Psoas muscle (tissue), 8 donors: Measurements from ENCODE around the gene SOCS2. TPM values are rescaled to one million over a fixed set of nuclear protein-coding genes. Genes with fewer than 3 reads are reported as not detected.

Experiments
- ATAC-seq, 4 donors: fragments of 200-7000 bp; cut with Tn5 transposase; one replicate each; pipeline ENCODE4 v1.9.1; 2020; ENCODE audit warnings: moderate library complexity in 3 of 4, mild to moderate bottlenecking in 2 of 4
- DNase-seq, 2 donors: peaks; one replicate each; pipeline ENCODE4 v3.0.0-alpha.2; 2020
- H3K27ac ChIP-seq: fragments of 200-600 bp; one replicate; pipeline ENCODE4 v1.8.0; 2022
- H3K27me3 ChIP-seq, 3 donors: fragments of 200-600 bp in 1 of 3; one replicate each; pipeline versions ENCODE4 v1.6.1 to v1.8.0; 2013 to 2022; ENCODE audit warnings: low read length in 2 of 3, mild to moderate bottlenecking in 2 of 3, moderate library complexity in 1 of 3; ENCODE audit not compliant: insufficient read depth in 3 of 3
- H3K36me3 ChIP-seq, 2 donors: fragments of 200-600 bp in 1 of 2; one replicate each; pipeline versions ENCODE4 v1.6.1 to v1.8.0; 2013 to 2022; ENCODE audit warnings: low read depth in 1 of 2, mild to moderate bottlenecking in 1 of 2, moderate library complexity in 1 of 2; ENCODE audit not compliant: insufficient read depth in 1 of 2
- H3K4me1 ChIP-seq: fragments of 200-600 bp; one replicate; pipeline ENCODE4 v1.8.0; 2022
- H3K4me3 ChIP-seq: fragments of 200-600 bp; one replicate; pipeline ENCODE4 v1.8.0; 2022; ENCODE audit warnings: mild to moderate bottlenecking
- H3K9me3 ChIP-seq: fragments of 200-600 bp; one replicate; pipeline ENCODE4 v1.8.0; 2022
- WGBS, 3 donors: extraction: QIAGEN DNeasy Blood & Tissue Kit; methylation state at CpG; one replicate each; pipeline versions ENCODE4 v1.1.6 to v1.1.7; 2013; 5-methylcytosine and 5-hydroxymethylcytosine counted together
- intact Hi-C, 2 donors: fragments of 100-400 bp; cut with DNase I; formaldehyde crosslinking; loops; one replicate each; pipeline versions ENCODE4 v1.11.0 to v1.14.2; 2022
- polyA plus RNA-seq, 3 donors: library from polyadenylated mRNA; stranded (reverse); fragments of 200-250 nt; gene quantifications; one replicate each; pipeline ENCODE4 v1.2.3, GENCODE V29; 2013
- total RNA-seq, 4 donors: library from RNA; stranded (reverse); fragmentation: NEBNext Ultra II Directional in 2 of 4; extraction: Animal tissue kit (Norgen Biotek cat#: 25700) in 2 of 4; gene quantifications; one replicate each; pipeline versions ENCODE4 v1.2.1 to v1.2.4, GENCODE V29; 2021 to 2023
- TF ChIP-seq, protein P1 (sequence below): fragments of 200-600 bp; IDR thresholded peaks from one replicate; pipeline ENCODE4 v1.8.0; 2022; ENCODE audit warnings: antibody characterized with exemption
- donor health status: healthy with polysubstance abuse.
- donor health status: DM: no; HTN: no; CAD: no; lungs with moderate emphysema.
- donor health status: Bipolar disorder and iron deficiency.
- donor health status: healthy.
- donor health status: DM: yes; HTN: yes; CAD: no.
- donor health status: DM: no; HTN: no; CAD: no.
- donor health status: DM: no; HTN: no; CAD: no.
- donor health status: DM: yes; HTN: yes; CAD: no.

Gene SOCS2
- total and polyA plus RNA-seq, 7 donors, result 2.9 to 10.6 (median 4.7) TPM

GRCh38 chr12:93569656-93570551 is 2.6 kb upstream of the SOCS2 start:
- Histone ChIP-seq H3K4me1 (no peaks in the 10 kb centered on the region), H3K27ac (peak overlapping the region; percentile 89), H3K9me3 (no peaks in the 10 kb centered on the region), H3K27me3 (no peaks in the 10 kb centered on the region), H3K36me3 (peaks cover 3% of the 10 kb centered on the region in 2 donors), H3K4me3 (peak overlapping the region; percentile 94)
- TF ChIP-seq, protein P1, sequence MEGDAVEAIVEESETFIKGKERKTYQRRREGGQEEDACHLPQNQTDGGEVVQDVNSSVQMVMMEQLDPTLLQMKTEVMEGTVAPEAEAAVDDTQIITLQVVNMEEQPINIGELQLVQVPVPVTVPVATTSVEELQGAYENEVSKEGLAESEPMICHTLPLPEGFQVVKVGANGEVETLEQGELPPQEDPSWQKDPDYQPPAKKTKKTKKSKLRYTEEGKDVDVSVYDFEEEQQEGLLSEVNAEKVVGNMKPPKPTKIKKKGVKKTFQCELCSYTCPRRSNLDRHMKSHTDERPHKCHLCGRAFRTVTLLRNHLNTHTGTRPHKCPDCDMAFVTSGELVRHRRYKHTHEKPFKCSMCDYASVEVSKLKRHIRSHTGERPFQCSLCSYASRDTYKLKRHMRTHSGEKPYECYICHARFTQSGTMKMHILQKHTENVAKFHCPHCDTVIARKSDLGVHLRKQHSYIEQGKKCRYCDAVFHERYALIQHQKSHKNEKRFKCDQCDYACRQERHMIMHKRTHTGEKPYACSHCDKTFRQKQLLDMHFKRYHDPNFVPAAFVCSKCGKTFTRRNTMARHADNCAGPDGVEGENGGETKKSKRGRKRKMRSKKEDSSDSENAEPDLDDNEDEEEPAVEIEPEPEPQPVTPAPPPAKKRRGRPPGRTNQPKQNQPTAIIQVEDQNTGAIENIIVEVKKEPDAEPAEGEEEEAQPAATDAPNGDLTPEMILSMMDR, result peak; percentile 79
- ATAC-seq (peak; percentile 81 to 89 (median 83)), DNase-seq (peak; percentile 90)
- 0% methylated on average over 52 to 60 of the region's 60 CpGs for WGBS, 3 donors
- intact Hi-C loops, result loop anchor here (1.0 to 10.0 kb wide), 10 partner anchors 68 to 532 kb away; no protein-coding TSS in a partner anchor

DNA sequence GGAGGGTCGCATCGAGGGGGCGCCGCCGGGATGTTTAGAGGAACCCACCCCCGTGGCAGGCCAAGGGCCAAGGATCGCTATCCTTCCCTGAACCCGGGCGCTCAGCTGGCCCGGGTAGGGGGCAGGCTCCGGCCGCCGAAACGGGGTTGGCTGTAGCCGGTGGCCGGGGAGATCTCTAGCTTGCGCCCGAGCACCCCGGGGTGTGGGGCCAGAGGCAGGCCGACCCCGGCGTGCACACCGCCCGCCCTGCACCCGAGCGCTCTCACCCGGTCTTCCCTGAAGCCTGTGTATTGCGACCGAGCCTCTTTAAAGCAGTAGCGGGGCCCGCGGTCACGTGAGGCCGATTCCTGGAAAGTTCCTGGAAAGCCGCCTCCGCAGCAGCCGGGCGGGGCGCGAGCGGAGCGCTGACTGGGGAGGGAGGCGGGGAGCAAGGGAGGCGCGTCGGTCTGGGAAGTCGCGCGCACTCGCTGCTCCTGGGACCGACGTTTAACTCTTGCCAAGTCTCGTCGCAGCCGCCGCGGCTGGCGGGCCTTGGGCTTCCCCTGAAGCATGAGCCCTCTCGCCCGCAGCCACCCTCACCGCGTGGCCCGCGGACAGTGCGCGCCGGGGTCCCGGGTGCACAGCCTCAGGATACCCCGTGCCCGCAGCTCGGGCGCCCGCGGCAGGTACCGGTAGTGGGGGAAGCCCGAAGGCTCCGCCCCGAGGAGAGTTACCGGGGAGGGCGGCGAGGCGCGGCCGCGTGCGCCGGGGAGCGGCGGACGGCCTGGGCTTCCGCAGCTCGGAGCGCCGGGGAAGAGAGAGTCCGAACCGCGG is 1.7 kb upstream of the SOCS2 start:
- no peaks in the 10 kb centered on the region for H3K4me1 ChIP-seq
- DNase-seq, result peak; percentile 94 to 96
- no peaks in the 10 kb centered on the region for H3K27me3 ChIP-seq
- H3K4me3 ChIP-seq, result peak overlapping the region; percentile 94
- 0% methylated on average over 59 to 97 of the region's 97 CpGs for WGBS, 3 donors
- intact Hi-C loops, result loop anchor here (1.0 to 10.0 kb wide), 7 partner anchors 94 to 532 kb away; partner anchors contain the start of gene CRADD (in 1 of the 2)
- H3K27ac ChIP-seq, result peak overlapping the region; percentile 89
- H3K36me3 ChIP-seq, result peaks cover 3 to 5% of the 10 kb centered on the region in 2 donors
- peak; percentile 85 to 89 (median 86) for ATAC-seq
- no peaks in the 10 kb centered on the region for H3K9me3 ChIP-seq
- TF ChIP-seq, protein P1, result no peak

- intact Hi-C loops, result loop anchor here (1.0 to 10.0 kb wide), 7 partner anchors 93 to 531 kb away; partner anchors contain the start of gene CRADD (in 1 of the 2)
- WGBS, 3 donors, result 1% methylated on average over 21 to 47 of the region's 47 CpGs
- Histone ChIP-seq H3K4me3 (peak overlapping the region; percentile 94), H3K9me3 (no peaks in the 10 kb centered on the region), H3K36me3 (peaks cover 0 to 5% of the 10 kb centered on the region in 2 donors), H3K4me1 (no peaks in the 10 kb centered on the region), H3K27me3 (no peaks in the 10 kb centered on the region), H3K27ac (peak overlapping the region; percentile 89)
- TF ChIP-seq, protein P1, result no peak
- DNase-seq (peak; percentile 77 to 79), ATAC-seq (peak in 3 of 4 donors; percentile 27 to 32 (median 28))
These were observed 1.0 kb upstream of the SOCS2 start for GRCh38 chr12:93571365-93571924.

DNA sequence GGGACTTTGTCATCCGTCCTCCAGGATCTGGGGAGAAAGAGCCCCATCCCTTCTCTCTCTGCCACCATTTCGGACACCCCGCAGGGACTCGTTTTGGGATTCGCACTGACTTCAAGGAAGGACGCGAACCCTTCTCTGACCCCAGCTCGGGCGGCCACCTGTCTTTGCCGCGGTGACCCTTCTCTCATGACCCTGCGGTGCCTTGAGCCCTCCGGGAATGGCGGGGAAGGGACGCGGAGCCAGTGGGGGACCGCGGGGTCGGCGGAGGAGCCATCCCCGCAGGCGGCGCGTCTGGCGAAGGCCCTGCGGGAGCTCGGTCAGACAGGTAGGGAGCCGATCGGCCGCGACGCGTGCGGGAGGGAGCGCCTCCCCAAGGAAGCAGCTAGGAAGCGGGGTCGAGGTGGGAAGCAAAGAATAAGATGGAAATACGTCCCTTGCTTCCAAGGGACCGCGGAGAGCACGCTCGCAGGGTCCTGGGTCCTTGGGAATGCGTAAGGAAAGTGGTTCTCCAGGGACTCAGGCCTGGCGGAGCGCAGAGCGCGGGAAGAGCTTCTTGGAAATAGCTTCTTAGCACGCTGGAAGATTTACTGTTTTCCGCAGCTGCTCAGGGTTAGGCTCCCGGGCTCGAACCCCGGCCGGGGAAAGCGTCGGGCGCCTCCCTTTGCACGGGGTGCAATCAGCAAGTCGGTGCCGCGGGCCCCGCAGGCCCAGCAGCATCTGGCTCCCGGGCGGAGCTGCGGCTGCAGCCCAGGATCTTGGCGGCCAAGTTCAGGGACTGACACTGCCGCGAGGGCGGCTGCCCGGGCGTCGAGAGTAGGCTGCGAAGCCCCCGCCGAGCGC is 457 bp downstream of the SOCS2 start:
- WGBS, 3 donors, result 8 to 21% (median 16%) methylated on average over 73 to 75 of the region's 75 CpGs
- peak overlapping the region; percentile 17 for H3K27ac ChIP-seq
- no peak for ATAC-seq
- H3K27me3 ChIP-seq, result no peaks in the 10 kb centered on the region
- DNase-seq, result peak; percentile 43 to 67
- TF ChIP-seq, protein P1, result no peak
- no peaks in the 10 kb centered on the region for H3K4me1 ChIP-seq
- peaks cover 0 to 5% of the 10 kb centered on the region in 2 donors for H3K36me3 ChIP-seq
- peak overlapping the region; percentile 94 for H3K4me3 ChIP-seq
- intact Hi-C loops, result loop anchor here (1.0 to 10.0 kb wide), 7 partner anchors 92 to 529 kb away; no protein-coding TSS in a partner anchor
- H3K9me3 ChIP-seq, result no peaks in the 10 kb centered on the region
